HG03108 (cell line): ENCODE results near the gene SMG6.
"Not testable (repeated sequence)": the region's sequence is repeated elsewhere in the genome, so short reads cannot be mapped to it uniquely, and the experiment has no call there.

Source experiments
- ATAC-seq: cut with Tn5 transposase; IDR thresholded peaks from one replicate; pipeline ENCODE4 v1.9.1; 2021; ENCODE audit warnings: moderate library complexity; ENCODE audit not compliant: unreplicated experiment

SMG6 gene

GRCh38 chr17:2151358-2152033 is 152.1 kb downstream of the SMG6 start:
- ATAC-seq: no peak

GRCh38 chr17:2150806-2151205 is 152.8 kb downstream of the SMG6 start:
- no peak for ATAC-seq

GRCh38 chr17:2149934-2150333 is 153.7 kb downstream of the SMG6 start:
- ATAC-seq: no peak

GRCh38 chr17:2146132-2146871 is 157.3 kb downstream of the SMG6 start:
- ATAC-seq: no peak

GRCh38 chr17:2144701-2145100 is 158.9 kb downstream of the SMG6 start:
- ATAC-seq: no peak

GRCh38 chr17:2143332-2143731 is 160.3 kb downstream of the SMG6 start:
- no peak for ATAC-seq

- not testable (repeated sequence) for ATAC-seq
Measured at GRCh38 chr17:2142682-2143081, 160.9 kb downstream of the SMG6 start.

- ATAC-seq: no peak
Measured at GRCh38 chr17:2140683-2141082, 162.9 kb downstream of the SMG6 start.

GRCh38 chr17:2138761-2139160 is 164.8 kb downstream of the SMG6 start:
- peak; percentile 15 for ATAC-seq

- ATAC-seq: peak; percentile 65
Measured at GRCh38 chr17:2138318-2138717, 165.3 kb downstream of the SMG6 start.

- ATAC-seq: peak; percentile 48
Measured at GRCh38 chr17:2137342-2138098, 166.1 kb downstream of the SMG6 start.

- ATAC-seq: no peak
Measured at GRCh38 chr17:2136241-2136640, 167.3 kb downstream of the SMG6 start.

GRCh38 chr17:2128011-2128410 is 175.6 kb downstream of the SMG6 start:
- no peak for ATAC-seq

GRCh38 chr17:2125013-2125535 is 178.5 kb downstream of the SMG6 start:
- no peak for ATAC-seq

GRCh38 chr17:2124391-2124790 is 179.2 kb downstream of the SMG6 start:
- no peak for ATAC-seq

GRCh38 chr17:2123375-2124251 is 180.0 kb downstream of the SMG6 start:
- no peak for ATAC-seq

- ATAC-seq: no peak
Measured at GRCh38 chr17:2122641-2123302, 180.8 kb downstream of the SMG6 start.

- ATAC-seq: no peak
Measured at GRCh38 chr17:2120586-2121335, 182.8 kb downstream of the SMG6 start.

GRCh38 chr17:2113279-2113622 is 190.3 kb downstream of the SMG6 start:
- ATAC-seq: no peak
